Smooth muscle cell of the coronary artery (primary cell): ENCODE data around the gene RPS14. TPM values are rescaled to one million over a fixed set of nuclear protein-coding genes. Genes with fewer than 3 reads are reported as not detected.

Source experiments
- total RNA-seq: library from RNA; depleted of rRNA; stranded (reverse); fragments of >200 nt; gene quantifications from 2 replicates; pipeline ENCODE4 v1.2.3, GENCODE V29; 2014; ENCODE audit warnings: low replicate concordance

The RPS14 gene
- total RNA-seq, result 4,222 and 6,128 TPM in 2 replicates

DNA sequence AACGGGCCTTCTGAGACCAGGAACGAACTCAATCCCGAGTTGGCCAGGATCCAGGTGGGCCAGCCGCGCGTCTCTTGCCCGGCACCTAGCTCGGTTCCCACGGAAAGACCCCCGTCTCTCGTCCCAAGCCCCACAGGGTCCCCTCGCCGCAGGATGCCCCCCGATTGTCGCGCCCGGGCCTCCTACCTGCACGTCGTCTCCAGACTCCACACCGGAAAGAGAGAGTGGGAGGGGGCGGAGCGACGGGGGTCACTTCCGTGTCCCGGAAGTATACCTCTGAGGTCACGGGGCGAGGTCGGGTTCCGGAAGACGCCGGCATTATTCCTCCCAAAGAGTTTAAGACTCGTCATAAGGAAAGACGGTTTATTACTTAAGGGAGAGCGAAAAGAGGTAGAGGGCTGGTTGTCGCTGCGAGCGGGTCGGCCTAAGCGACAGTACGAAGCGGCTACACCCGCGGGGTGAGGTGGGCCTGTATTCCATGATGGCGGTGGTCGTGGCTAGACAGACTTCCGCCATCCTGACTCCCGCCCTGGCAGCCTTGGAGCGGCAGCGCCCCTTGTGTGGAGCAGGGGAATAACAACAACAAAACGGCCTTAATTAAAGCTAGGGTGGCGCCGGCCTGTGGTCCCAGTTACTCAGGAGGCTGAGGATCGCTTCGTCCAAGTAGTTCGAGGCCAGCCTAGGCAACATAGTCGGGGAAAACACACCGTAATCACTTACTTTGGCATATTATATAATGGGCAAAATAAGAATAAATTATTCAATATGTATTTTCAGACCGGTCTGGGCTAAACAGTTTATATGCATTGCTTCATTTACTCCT, at the start of gene RPS14:
TSS of gene RPS14 (minus strand) at position 223 of the 823 bp plus-strand sequence. CDS start 2,006 bp downstream, outside the sequence.

DNA sequence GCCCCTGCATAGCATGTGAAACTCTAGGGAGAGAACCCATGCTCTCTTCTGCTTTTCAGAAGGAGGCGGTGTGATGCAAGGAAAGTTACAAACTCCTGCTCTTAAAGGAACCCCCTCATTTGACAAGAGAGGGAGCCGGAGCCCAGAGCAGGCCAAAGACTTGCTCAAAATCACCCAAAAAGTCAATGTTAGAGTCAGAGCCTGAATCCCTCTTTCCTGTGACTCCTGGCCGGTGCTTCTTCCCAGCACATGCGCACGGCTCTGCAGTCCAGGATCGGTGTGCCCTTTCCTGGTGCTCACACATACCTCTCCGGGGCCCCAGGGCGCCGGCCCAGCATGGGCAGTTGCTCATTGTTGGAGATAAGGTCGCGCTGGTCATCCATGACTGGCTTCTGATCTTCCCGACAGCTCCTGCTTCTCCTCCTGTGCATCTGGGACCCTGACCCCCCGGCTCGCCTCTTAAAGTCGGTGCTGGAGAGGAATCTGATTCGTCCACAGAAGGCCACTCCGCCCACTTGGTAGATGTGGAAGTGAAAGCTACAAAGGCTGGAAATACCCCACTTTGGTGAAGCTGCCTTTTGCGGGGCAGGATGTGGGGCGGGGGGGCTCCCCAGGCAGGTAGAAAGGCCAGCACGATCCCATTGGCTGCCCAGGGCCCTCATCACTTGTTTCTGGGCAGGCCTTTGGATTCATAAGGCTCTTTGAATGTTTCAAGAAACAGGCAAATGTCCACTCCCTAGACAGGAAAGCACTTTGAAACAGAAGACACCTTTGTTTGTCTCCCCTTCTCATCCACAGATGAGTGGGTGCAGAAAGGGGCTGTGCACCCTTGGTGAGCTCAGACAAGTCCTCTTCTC, 37.0 kb downstream of the RPS14 start, which contains the start of gene CD74:
TSS of gene CD74 (minus strand) at position 592 of the 857 bp plus-strand sequence. CDS start at position 431, 161 bp downstream.

Other genes with a start within 250 kb of the RPS14 start
- 0.08 and 0.35 TPM in 2 replicates for gene CAMK2A, start 160.0 kb downstream of the RPS14 start, total RNA-seq
- gene ARSI, start 146.8 kb downstream of the RPS14 start, total RNA-seq, result 0.83 and 2.3 TPM in 2 replicates
- 4.7 and 9.9 TPM in 2 replicates for gene TCOF1, start 92.0 kb downstream of the RPS14 start, total RNA-seq
- gene CD74, start 36.8 kb downstream of the RPS14 start, total RNA-seq, result 0.15 and 1.3 TPM in 2 replicates
- gene NDST1, start 58.4 kb upstream of the RPS14 start, total RNA-seq, result 23.9 and 32.5 TPM in 2 replicates
- 0.59 and 45.0 TPM in 2 replicates for gene SYNPO, start 190.9 kb upstream of the RPS14 start, total RNA-seq
- gene MYOZ3, start 211.5 kb upstream of the RPS14 start, total RNA-seq, result 1.9 TPM in 1 of 2 replicates, not detected in the other